Erythroblast (primary cell): ENCODE results near the gene CAGE1.
A peak's percentile ranks its signal among the peaks of the same experiment; 100 is the strongest.

Source experiments
- DNase-seq, 2 experiments: peaks; one replicate each; lab custom pipeline; 2025; lab: John Stamatoyannopoulos, UW
- GATA1 ChIP-seq: IDR thresholded peaks from 2 replicates; pipeline ENCODE4 v1.6.1; 2011; ENCODE audit warnings: low read depth, mild to moderate bottlenecking, control low read depth, low read length, moderate library complexity
- POLR2A ChIP-seq: IDR thresholded peaks from 2 replicates; pipeline ENCODE4 v1.6.1; 2011; ENCODE audit warnings: mild to moderate bottlenecking, low read length

The CAGE1 gene

DNA sequence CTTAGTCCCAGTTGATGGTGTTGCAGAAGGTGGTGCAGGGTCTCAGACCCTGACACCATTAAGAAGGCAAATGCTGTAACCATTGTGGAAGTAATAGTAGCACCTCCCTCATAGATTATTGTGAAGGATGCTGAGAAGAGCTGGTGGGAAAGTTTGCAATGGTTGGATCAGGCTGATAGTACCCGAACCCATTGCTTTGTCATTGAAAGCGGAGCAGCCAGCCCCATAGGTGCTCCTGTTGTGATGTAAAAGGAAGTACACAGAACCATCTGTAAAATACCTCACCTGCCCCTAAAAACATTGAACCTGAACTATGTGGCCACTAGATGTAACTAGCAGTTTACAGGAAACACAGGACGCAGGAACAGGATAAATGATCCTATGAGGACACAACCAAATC, 31.5 kb upstream of the CAGE1 start:
- no peak for DNase-seq
- TF ChIP-seq POLR2A (no peak), GATA1 (no peak)

DNA sequence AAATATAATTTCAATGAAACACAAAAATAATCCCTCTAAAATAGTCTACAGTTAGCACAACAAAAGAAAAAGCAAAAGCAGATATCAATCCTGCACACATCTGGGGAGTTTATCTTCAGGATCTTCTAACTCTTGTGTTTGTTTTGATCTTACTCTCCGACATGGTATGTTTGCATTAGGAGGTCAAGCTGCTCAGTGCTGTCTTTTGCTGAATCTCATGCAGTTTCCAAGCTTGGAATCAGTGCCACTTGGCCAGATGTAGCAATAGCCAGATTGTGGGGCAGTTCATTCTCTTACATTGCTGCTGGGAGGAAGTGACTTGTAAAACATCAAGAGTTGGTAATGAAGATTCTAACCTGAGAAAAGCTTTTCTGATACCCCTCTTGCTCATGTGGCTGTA, 29.5 kb upstream of the CAGE1 start:
- no peak for DNase-seq
- TF ChIP-seq POLR2A: no peak
- no peak for TF ChIP-seq GATA1

DNA sequence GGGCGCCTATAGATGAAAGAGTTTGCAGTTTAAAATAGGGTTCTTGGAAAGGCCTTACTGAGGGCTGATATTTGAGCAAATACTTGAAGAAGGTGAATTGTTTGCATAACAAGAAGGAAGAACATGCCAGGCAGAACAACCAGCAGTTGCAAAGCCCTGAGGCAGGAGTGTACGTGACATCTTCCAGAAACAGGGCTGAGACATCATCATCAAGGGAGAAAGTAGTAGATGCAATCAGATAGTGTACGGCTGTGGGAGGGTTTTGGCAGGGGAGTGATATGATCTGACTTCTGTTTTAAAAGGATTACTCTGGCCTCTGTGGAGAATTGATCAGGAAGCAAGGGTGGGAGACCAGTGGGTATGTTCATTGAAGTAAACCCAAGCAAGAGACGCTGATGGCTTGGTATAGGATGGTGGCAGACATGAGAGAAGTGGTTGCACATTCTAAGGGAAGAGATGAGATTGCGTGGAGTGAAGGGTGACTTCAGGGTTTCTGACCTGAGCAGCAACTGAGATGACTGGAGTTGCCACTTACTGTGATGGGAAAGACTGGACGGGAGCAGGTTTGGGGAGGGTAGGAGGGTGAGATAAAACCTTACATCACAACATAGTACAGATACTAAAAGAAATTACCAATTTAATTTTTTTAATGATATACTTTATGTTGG, 28.8 kb upstream of the CAGE1 start:
- peak; percentile 13 to 18 for DNase-seq
- no peak for TF ChIP-seq GATA1
- TF ChIP-seq POLR2A: no peak

DNA sequence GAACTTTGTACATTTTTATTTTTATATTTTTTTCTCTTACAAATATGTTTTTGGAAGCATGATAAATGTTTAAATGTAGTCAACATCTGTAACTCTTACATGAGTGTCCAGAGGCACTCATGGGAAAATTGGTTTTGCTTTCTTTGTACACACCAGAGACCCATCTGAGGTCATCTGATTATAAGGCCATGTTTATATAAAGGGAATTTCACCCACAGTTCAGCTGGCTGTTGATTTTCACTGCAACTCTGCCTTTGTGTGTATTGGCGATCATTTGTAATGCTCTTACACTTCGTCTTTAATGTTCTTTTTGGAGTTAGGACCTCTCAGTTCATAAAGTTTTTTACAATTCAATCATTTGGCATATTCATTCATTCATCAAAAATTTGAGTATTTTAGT, 28.1 kb upstream of the CAGE1 start:
- TF ChIP-seq GATA1 (no peak), POLR2A (no peak)

DNA sequence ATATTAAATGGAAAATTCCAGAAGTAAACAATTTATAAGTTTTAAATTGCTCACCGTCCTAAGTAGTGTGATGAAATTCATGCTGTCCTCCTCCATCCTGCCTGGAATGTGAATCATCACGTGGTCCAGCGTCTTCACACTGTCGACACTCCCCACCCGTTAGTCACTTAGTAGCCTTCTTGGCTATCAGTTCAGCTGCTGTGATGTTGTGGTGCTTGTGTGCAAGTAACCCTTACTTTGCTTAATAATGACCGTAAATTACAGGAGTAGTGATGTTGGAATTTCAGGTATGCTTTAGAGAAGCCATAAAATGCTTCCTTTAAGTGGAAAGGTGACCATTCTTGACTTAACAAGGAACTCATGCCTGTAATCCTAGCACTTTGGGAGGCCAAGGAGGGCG, 25.3 kb upstream of the CAGE1 start:
- TF ChIP-seq GATA1 (no peak), POLR2A (no peak)
- no peak for DNase-seq

More for the DNA sequence above, 28.1 kb upstream of the CAGE1 start:
- no peak for DNase-seq

DNA sequence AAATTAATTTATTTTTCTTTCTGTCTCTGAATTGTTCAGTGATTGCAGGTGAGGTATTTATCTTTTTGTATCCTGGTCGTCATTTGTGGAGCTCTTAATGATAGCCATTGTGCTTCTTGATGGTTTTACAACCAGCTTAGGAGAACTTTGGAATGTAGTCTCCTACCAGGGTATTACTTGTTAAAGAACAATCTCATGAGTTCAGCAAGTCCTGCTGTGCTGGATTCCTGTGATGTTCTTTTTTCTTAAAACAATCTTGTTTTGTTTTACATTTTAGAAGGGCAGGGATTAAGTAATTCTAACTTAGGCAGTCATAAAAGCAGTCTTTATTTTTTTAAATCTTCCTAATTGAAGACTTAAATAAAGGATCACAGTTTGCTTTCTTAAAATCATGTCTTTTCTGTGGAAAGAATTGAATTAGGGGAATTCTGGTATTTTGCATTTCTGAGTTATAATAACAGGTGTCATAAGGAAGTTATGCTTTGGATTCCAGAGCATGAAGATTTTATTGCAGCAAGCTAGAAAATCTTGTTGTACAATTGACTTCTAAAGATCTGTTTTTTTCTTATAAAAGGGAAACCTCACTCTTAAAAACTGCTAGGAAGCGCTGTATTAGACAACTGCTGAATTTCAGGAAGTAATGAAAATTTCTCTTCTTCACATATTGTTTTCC, 23.7 kb upstream of the CAGE1 start:
- TF ChIP-seq POLR2A: no peak
- no peak for TF ChIP-seq GATA1
- no peak for DNase-seq

DNA sequence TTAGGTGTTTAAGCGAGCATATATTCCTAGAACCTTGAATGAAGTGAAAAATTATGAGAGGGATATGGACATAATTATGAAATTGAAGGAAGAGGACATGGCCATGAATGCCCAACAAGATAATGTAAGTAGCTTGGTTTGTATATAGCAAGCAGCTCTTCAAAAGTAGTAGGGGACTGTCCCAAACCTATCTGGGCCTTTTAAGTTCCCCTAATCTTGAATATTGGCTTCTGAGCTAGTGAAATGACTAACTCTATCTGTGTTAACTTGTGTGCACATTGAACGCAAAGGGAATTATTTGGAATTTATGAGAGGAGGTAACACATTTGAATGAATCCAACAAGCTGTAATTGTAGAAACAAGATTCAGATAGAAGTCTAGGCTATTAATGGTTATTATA, 21.8 kb upstream of the CAGE1 start:
- TF ChIP-seq POLR2A (no peak), GATA1 (no peak)
- no peak for DNase-seq

DNA sequence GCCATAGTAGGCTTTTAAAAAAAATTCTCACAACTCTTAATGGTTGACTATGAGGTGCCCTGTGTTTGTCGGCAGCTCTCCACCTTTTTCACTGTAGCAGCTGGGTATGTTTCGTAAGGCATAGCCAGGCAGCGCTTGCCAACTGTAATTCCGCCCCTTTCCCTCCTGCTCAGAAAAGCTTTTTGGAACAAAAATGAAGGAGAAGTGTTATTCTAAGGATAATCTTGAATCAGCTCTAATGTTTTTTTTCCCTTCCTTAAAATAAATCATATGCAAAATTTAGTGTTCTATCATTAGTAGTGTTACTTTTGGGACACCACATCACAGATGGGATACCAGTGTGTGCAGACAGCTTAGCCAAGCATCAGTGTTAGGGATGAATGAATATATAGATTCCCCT, 21.3 kb upstream of the CAGE1 start:
- TF ChIP-seq GATA1: no peak
- TF ChIP-seq POLR2A: no peak
- no peak for DNase-seq

DNA sequence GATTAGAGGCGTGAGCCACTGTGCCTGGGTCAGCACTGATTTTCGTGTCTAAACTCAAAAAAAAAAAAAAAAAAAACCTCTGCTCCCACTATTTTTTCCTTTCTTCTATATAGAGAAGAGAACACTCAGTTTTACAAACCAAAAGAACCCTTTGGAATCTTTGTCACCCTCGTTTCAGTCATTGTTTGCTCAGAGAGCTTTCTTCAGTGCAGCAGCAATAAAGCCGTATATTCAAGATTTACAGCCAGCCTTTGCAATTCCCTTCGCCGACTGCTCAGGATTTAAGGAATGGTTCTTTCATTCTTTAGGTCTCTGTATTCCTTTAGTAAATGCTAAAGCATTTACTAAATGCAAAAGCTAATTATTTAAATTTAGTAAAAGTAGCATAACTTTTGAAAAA, 20.2 kb upstream of the CAGE1 start:
- TF ChIP-seq GATA1 (no peak), POLR2A (no peak)
- DNase-seq: no peak

DNA sequence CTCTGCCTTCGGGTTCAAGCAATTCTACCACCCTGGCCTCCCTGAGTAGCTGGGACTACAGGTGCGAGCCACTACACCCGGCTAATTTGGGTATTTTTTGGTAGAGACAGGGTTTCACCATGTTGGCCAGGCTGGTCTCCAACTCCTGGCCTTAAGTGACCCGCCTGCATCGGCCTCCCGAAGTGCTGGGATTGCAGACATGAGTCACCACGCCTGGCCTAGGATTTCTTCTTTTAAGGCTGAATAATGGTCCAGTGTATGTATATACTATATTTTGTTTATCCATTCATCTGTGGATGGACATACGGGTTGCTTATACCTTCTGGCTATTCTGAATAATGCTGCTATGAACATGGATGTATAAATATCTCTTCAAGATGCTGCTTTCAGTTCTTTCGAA, 17.2 kb upstream of the CAGE1 start:
- no peak for TF ChIP-seq GATA1
- TF ChIP-seq POLR2A: no peak
- no peak for DNase-seq

DNA sequence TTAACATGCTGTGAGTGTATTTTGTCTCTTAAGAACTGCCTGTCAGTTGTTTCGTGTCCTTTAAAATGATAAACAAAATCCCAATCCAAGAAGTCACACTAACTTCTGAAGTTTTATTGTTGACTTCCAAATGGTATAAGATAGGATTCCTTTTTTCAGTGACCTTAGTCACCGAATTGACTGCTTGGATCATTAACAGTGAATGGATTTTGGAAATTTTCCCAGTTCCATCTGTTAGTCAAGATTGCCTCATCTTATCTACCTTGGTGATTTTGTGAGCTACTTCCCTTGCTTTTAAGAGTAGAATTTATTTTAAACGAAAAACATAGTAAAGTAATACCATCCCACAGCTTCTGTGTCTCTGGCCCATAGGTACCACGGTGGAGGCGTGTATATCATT, 15.0 kb upstream of the CAGE1 start:
- no peak for DNase-seq
- TF ChIP-seq GATA1 (no peak), POLR2A (no peak)

DNA sequence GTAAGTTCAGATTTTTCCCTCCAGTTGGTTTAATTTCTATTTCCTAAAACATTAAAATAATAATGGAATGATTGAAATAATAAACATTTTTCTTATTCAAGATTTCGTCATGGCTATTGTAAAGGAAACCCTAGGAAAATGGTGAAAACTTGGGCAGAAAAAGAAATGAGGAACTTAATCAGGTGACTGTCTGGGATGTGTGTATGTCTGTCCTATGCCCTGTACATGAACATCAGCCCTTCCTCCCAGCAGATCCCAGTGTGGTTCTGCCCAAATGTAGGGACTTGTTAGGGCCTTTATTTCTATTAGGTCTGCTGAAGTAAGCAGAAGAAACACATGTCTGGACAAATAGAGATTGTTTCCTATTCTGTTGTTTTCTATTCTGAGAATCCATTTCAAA, 13.2 kb upstream of the CAGE1 start:
- TF ChIP-seq GATA1 (no peak), POLR2A (no peak)
- no peak for DNase-seq

DNA sequence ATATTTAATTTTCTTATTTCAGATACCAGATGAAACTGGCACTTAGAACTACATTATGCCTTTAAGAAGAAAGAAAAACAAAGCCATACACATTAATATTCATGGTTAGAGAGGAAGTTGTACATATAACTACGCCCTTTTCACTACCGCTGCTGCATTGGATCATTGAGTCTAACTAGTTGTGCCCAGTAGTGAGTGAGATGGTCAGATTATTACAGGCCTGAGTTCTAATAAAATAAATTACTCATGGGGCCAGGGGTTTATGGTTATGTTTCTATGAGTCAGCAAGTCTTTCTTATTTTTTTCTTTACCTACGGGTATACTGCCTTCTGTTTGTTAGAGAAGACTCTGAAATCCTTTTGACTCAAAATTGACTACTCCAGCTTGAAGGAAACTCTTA, 11.5 kb upstream of the CAGE1 start:
- DNase-seq: no peak
- TF ChIP-seq GATA1: no peak
- no peak for TF ChIP-seq POLR2A

DNA sequence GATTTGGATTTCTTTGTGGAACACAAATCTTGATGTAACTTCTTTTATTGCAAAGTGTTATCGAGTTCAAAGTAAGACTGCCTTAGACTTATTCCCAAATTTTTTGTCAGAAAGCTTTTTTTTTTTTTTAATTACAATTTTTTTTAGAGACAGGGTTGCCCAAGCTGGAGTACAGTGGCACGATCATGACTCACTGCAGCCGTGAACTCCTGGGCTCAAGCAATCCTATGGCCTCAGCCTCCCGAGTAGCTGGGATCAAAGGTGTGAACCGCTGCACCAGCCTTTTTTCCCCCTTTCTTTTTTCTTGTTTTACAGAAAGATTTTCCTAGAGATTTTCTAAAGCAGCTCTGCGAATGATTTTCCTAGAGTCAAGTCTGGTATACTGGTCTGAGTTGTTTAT, 2.9 kb upstream of the CAGE1 start:
- DNase-seq: no peak
- TF ChIP-seq POLR2A (no peak), GATA1 (no peak)

DNA sequence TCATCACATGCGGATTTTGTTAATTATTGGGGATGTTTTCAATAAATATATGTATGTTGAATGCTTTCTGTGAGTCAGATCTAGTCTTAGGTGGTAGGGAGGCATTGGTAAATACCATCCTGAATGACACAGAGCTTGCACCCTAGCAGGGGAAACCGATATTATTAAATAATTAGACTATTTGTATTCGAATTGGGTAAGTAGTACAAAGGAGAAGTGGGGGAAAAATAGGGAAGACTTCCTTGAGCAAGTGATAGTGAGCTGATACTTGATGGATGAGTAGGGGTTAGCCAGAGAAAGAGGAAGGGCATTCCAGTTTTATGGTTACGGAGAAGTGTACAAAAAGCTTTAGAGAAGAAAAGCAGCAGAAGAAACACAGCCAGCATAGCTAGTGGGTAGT, 1.6 kb upstream of the CAGE1 start:
- TF ChIP-seq GATA1: no peak
- no peak for DNase-seq
